Astrocyte of the cerebellum (primary cell): ENCODE measurements around the gene PDSS2.

ENCODE experiments used
- DNase-seq: peaks from one replicate; pipeline ENCODE4 v3.0.0-alpha.2; 2011; ENCODE audit warnings: low read depth
- H3K4me3 ChIP-seq: 2 replicates; pipeline ENCODE4 v1.5.1; 2011; ENCODE audit warnings: mild to moderate bottlenecking, low read depth, low read length, moderate library complexity
- in situ Hi-C: cut with HindIII; loops from 2 replicates; pipeline ENCODE4 v1.10.0; 2017; ENCODE audit warnings: low sequenced_read_pairs
- TF ChIP-seq, protein P1 (sequence below): IDR thresholded peaks from 2 replicates; pipeline ENCODE4 v1.5.1; 2012; ENCODE audit warnings: low read length, low read depth, moderate library complexity, mild to moderate bottlenecking; ENCODE audit errors: missing control alignments

PDSS2 gene

DNA sequence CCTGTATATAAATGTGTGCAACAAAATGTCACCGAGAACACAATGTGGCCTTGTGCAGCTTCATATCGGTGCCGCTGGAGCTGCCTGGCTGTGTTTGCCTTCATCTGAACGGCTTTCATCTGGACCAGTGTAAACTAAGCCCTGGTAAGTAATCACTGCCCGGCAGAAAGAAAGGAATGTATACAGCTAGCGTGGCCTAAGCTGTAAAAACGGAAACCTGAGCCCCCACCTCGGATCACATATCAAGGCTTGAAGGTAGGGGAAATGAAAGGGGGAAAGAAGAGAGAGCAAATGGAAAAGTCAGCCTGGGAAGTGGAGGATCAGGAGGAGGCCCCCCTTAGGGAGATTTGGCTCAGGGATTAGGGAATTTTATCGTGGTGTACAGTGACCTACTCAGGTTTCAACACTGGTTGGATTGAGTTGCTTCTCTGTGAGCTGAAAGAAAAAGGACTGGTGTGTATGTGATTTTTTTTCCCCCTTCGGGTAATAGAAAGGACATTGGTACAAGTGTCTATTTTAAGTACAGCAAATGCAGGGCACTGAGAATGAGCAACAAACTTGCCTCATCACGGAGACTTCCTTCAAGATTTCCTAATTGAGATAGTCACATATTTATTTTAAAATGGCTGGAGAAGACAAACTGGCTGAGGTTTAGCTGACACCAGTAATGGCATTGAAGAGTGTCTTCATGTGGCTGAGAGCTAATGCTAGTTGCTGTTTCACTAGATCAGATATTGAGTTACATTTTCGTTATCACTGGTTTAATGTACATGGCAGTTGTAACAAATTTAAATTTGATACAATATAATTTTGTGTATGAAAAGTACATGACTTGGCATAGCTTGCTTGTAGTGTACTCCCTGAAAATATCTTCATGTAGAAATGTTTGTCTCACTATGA, 34.0 kb upstream of the PDSS2 start:
- no peak overlapping the region for H3K4me3 ChIP-seq
- TF ChIP-seq, protein P1, sequence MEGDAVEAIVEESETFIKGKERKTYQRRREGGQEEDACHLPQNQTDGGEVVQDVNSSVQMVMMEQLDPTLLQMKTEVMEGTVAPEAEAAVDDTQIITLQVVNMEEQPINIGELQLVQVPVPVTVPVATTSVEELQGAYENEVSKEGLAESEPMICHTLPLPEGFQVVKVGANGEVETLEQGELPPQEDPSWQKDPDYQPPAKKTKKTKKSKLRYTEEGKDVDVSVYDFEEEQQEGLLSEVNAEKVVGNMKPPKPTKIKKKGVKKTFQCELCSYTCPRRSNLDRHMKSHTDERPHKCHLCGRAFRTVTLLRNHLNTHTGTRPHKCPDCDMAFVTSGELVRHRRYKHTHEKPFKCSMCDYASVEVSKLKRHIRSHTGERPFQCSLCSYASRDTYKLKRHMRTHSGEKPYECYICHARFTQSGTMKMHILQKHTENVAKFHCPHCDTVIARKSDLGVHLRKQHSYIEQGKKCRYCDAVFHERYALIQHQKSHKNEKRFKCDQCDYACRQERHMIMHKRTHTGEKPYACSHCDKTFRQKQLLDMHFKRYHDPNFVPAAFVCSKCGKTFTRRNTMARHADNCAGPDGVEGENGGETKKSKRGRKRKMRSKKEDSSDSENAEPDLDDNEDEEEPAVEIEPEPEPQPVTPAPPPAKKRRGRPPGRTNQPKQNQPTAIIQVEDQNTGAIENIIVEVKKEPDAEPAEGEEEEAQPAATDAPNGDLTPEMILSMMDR: no peak
- DNase-seq: no peak
- in situ Hi-C loops: no loop called here

DNA sequence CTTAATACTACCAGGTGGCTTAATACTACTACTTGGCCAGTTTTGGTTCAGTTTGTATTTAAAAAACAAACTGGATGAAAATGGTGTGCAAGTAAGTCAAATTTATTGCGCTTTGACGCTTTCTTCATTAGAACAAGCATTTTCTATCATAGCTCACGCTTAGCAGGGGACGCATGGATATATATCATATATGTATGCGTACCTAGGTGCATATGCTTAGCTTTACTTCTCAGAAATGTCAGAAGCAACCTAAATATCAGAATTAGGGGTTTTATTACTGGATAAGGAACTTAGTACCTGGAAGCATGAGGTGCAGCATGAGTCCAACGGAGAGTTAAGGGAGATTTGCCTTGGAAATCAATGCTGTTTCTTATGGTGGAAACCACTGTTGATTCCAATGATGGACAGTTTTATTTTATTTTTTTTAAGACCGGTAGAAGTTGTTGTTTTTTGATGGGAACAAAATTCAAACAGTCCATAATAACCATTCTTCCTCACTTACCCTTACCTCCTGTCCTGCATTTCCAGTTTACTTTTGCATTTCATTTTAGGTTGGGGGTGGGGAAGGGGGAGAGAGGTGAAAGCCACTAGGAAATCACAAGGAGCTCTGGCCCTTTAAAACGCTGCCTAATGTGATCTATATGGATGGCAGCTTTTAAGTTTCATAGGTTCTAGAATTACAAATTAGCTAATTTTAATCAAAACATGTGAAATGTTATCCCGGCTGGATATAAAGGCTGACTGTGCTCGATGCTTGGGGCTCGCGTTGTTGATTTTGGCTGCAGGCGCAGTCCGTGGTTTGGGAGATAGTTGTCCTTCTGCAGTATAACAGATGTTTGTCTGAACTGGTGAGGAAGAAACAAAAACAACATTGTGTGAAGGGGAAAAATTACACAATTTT, 32.6 kb upstream of the PDSS2 start:
- DNase-seq: peak; percentile 44

DNA sequence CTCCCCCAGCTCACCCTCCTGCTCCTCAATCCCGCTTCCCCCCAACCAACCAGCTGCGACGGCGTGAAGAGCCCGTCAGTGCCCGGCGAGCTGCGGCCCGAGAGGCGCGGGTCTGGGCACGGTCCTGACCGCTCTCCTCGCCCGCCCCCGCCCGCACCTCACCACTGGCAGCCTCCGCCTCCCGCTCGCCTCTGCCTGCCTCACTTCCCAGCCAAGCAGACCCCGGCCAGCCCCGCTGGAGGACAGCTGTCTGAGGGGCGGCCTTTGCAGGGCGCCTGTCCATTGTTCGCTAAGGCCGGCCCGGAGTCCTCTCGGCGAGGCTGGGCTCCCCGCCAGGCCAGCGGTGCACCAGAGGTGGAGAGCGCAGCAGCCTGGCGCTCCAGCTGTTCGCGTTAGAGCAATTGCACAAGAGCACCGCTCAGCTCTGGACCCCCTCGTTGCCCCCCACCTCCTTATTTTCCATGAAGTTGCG, 31.8 kb upstream of the PDSS2 start:
- in situ Hi-C loops: no loop called here
- H3K4me3 ChIP-seq: peak overlapping the region; percentile 60
- DNase-seq: no peak
- TF ChIP-seq, protein P1: no peak

More for the DNA sequence above, 32.6 kb upstream of the PDSS2 start:
- in situ Hi-C loops: no loop called here
- TF ChIP-seq, protein P1: no peak
- peak overlapping the region; percentile 60 for H3K4me3 ChIP-seq

DNA sequence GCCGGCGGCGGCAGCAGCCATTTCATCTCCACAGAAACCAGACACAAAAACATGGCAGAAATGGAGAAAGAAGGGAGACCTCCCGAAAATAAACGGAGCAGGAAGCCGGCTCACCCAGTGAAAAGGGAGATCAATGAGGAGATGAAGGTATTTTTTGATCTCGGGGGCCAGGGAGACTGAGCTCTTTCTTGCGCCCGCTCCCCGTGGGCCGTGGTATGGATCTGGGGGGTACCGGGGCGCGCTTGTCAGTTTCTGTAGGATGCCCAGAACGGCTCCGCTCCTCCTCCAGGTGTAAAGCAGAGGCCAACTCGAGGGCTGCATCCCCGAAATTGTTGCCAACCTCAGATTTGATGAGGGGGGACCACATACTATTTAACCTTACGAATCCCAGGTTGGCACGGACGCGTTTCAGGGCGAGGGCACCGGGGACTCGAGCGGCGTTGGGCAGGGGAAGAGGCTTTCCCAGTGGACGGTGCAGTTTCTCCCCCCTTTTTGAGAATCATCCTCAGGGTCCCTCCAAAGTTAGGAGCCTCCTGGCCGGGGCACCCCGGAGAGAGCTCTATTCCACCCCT, 31.3 kb upstream of the PDSS2 start:
- TF ChIP-seq, protein P1: no peak
- DNase-seq: no peak
- in situ Hi-C loops: no loop called here
- H3K4me3 ChIP-seq: peak overlapping the region; percentile 60

DNA sequence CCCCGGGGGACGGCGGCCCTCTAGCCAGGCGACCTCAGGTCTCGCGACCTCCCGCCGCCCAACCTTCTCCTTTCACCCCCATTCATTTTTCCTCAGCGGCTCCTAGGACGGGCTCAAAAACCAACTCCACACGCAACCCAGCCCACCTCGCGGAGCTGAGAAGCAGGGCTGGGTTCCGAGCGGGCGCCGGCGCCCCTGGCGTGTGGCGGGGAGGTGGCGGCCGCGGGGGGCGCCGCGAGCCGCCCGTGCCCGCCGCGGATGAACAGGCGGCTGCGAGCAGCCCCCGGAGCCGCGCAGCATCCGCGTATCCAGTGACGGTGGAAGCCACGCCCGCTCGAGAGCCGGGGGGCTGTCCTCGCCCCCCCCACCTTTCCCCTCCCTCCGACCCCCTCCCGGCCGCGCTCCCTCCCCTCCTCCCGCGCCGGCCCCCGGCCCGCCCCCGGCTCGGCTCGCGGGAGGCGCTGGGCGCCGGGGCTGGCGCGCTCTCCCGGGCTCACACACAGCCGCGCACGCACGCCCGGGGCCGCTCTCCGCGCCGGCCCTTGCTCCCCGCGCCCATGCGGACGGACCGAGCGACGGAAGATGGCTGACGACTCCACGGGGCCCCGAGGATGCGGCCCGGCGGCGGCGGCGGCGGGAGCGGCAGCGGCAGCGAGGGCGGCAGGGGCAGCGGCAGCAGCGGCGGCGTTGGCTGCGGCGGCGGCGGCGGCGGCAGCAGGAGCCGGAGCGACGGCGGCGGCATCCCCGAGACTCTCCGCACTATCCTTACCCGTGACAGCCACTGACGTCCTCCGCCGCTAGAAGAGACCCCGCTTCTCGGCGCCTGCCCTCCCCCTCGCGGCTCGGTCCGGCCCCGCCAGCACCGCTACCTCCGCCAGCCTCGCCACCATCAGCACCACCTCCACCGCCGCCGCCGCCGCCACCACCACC, 30.5 kb upstream of the PDSS2 start, which contains the start of gene SOBP:
Gene SOBP, plus strand, starts transcription at position 482 of the 930 bp plus-strand sequence. CDS start 500 bp downstream, outside the sequence.
- in situ Hi-C loops: no loop called here
- TF ChIP-seq, protein P1: no peak
- peak within 1 kb of the TSS; percentile 60 for H3K4me3 ChIP-seq
- no peak for DNase-seq
